Left renal pelvis (tissue), 4 donors: Measurements from ENCODE around the gene MIA2. TPM values are rescaled to one million over a fixed set of nuclear protein-coding genes. Genes with fewer than 3 reads are reported as not detected.
A peak's percentile ranks its signal among the peaks of the same experiment; 100 is the strongest.
"Not testable (repeated sequence)": the region's sequence is repeated elsewhere in the genome, so short reads cannot be mapped to it uniquely, and the experiment has no call there.

Source experiments
- DNase-seq, 4 donors: peaks; one replicate each; pipeline ENCODE4 v3.0.0-alpha.2; 2013; ENCODE audit warnings: low read depth in 4 of 4, low spot score in 3 of 4
- polyA plus RNA-seq, 4 donors: library from polyadenylated mRNA; unstranded; fragments of 120-200 nt; gene quantifications; one replicate each; pipeline ENCODE4 v1.2.1, GENCODE V29; 2013; ENCODE audit not compliant: insufficient read length in 4 of 4

MIA2 gene
- polyA plus RNA-seq, 4 donors = 25.3 to 81.7 (median 71.5) TPM

DNA sequence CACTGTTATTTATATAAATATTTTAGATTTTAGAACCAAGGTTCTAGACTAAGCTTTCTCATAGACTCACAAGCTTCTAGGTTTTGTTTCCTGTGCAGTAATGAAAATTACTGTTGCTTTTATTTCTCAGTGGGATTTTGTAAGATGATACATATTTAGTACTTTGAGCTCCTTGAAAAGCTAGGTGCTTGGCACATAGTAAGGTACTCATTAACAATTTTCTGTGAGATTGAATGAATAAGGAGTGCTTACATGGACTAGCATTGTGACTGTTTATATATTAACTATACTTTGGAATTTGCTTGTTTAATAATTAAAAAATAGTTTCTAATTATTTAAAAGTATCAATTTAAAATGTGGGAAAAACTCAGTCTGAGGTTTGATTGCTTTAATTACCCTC, 85.7 kb downstream of the MIA2 start:
- DNase-seq = no peak

DNA sequence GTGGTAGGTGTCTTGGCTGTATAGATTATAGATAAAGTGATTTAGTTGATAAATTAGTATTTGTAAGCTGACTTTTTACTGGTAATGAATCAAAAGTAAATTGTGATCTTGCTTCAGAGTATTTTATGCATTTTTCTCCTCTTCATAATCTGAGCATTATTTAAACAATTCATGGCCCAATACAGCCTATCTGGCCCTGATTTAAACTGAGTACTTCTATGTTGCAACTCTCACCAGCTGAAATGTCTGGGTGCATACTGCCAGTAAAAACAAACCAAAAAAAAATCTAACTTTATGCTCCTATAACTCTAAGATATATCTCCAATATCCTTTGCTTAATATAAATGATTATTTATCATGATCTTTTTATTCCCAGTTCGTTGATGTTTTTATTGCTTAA, 86.6 kb downstream of the MIA2 start:
- DNase-seq = no peak

DNA sequence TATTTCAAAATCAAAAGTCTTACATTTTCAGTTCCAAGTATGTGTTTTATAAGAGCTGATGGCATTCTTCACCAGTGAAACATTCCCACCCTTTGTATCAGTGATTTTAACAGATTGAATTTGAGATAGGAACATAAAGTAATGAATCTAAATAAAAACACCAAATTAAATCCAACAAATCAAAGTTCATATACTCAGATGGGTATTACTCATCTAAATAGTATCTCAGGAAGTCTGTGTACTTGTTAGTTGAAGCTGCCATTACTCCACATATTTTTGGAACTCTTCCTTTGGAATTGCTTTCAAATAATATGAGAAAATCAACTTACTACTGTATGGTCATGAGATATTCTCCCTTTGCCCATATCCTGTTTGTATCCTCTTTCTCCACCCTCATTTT, 89.1 kb downstream of the MIA2 start:
- DNase-seq = no peak

DNA sequence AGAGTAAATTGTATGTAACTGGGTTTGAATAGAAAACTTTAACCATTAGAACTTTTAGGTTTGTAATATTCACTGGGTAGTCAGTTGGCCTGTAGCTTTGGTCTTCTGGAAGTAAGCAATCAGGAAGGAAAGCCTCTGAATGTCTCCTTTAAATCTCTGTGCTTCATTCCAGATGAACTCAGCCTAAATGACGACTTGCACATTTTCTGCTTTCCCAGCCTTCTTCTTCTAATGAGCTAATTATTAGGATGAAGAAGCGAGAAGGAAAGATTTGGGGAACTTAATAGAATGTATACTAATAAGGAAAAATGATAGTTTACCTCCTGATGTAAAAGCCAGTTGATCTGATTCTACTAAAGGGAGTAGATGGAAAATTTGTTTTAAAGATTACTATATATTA, 90.4 kb downstream of the MIA2 start:
- DNase-seq = no peak

DNA sequence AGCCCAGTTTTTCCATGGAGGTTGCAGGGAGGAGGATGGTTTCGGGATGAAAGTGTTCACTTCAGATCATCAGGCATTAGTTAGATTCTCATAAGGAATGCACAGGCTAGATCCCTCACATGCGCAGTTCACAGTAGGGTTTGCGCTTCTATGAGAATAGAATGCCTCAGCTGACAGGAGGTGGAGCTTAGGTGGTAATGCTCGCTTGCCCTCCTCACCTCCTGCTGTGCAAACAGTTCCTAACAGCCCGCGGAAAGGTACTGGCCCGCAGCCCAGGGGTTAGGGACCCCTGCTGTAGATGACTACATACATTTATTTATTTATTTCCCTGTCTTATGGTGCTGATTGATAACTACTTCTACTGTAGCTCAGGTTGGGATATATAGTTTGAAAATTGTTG, 105.3 kb downstream of the MIA2 start:
- no peak for DNase-seq

DNA sequence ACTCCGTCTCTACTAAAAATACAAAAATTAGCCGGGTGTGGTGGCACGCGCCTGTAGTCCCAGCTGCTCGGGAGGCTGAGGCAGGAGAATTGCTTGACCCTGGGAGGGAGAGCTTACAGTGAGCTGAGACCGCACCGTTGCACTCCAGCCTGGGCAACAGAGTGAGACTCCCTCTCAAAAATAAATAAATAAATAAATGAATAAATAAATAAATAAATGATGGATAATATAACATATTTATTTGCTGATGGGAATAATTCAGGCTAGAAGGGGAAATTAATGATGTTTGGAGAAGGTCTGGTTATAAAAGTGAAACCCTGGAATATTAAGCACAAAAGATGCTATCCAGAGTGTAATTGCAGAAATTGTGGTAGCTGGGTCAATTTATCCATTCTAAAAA, 107.4 kb downstream of the MIA2 start:
- DNase-seq = not testable (repeated sequence)

DNA sequence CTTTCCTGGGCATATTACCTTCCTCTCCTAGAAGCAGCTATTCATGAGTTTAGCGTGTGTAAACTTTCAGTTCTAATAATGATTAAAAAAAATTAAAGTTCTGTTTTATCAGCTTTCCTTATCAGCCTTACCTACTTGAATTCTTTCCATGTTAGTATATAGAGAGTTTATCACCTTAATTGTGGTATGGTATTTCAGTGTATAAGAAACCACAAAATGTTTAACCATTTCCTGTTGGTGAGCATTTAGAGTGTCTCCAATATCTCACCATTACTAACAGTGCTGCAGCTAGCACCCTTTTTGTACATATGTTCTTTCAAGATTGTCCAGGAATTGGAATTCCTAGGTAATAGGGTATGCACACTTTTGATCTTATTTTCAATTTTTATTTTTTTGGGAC, 109.1 kb downstream of the MIA2 start:
- DNase-seq = no peak

DNA sequence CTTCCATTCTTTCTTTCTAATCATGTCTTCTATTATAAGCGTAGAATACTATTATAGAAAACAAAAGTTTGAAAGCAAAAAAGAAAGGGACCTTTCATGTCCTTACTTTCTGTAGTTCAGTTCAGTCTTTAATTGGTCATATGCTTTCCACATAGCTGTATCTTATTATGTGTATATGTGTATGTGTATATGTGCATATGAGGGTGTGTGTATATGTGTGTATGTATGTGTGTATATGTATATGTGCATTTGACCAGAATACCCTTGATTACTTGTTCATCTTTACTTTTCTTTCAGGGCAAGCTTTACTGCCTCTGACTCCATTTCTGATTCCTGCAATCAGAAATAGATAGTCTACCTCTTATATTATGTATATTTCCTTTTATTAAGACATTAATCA, 109.9 kb downstream of the MIA2 start:
- DNase-seq = no peak

DNA sequence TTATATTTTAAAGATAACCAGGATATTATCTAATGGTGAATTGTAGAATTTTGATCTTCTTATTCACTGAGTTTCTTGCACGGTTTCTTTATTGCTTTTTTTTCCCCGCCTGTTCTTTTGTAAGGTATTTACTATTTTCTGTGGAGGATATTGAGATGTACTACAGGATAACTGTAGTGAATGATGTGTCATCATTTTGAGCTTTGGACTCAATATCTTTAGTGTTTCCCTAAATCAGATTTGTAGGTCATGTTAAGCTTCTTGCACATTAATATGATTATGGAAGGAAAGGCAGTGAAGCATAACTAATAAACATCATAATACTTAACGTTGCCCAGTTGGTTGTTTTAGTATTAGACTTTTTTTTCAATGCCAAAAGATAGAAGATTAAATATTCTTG, 117.2 kb downstream of the MIA2 start:
- no peak for DNase-seq

DNA sequence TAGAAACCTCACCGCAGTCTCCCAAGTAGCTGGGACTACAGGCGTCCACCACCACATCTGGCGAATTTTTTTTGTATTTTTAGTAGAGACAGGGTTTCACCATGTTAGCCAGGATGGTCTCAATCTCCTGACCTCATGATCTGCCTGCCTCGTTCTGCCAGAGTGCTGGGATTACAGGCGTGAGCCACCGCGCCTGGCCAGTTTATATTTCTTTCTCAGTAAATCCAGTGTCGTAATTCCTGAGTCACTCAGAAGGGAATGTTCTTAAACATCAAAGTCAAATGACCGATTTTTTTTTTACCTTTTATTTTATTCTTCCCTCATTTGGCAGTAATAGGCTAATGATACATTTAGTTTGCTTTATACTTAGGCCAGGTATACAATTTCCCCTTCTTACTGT, 118.0 kb downstream of the MIA2 start:
- DNase-seq = no peak

DNA sequence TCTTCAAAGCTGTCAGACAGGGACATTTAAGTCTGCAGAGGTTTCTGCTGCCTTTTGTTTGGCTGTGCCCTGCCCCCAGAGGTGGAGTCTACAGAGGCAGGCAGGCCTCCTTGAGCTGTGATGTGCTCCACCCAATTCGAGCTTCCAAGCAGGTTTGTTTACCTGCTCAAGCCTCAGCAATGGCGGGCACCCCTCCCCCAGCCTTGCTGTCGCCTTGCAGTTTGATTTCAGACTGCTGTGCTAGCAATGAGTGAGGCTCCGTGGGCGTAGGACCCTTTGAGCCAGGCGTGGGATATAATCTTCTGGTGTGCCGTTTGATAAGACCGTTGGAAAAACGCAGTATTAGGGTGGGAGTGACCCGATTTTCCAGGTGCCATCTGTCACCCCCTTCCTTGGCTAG, 125.4 kb downstream of the MIA2 start:
- DNase-seq = not testable (repeated sequence)

DNA sequence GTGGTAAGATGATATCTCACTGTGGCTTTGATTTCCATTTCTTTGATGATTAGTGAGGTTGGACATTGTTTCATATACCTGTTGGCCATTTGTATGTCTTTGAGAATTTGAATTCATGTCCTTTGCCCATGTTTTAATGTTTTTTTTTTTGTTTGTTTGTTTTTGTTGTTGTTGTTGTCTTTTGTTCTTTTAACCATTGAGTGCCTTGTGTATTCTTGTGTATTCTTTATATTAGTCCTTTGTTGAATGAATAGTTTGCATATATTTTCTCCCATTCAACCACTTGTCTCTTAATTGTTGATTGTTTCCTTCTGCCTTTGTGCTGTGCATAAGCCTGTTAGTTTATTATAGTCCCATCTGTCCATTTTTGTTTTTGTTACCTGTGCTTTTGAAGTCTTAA, 126.6 kb downstream of the MIA2 start:
- DNase-seq = no peak

DNA sequence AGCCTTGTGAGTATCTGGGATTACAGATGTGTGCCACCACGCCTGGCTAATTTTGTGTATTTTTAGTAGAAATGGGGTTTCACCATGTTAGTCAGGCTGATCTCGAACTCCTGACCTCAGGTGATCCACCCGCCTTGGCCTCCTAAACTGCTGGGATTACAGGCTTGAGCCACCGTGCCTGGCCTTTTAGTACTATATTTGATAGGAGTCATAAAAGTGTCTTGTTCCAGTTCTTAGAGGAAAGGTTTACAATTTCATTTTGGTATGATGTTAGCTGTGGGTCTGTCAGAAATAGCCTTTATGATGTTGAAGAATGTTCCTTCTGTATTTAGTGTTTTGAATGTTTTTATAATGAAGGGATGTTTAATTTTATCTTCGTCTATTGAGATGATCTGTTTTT, 127.8 kb downstream of the MIA2 start:
- not testable (repeated sequence) for DNase-seq

DNA sequence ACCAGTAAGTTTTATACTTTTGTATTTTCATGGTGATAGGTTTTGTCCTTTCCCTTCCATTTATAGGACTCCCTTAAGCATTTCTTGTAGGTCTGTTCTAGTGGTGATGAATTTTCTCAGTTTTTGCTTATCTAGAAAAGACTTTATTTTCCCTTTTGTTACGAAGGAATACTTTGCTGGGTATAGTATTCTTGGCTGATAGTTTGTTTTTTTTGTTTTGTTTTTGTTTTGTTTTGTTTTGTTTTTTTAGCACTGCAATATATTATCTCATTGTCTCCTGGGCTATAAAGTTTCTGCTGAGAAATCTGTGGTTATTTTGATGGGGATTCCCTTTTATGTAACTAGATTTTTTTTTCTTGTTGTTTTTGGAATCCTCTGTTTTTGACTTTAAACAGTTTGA, 130.8 kb downstream of the MIA2 start:
- DNase-seq = no peak

DNA sequence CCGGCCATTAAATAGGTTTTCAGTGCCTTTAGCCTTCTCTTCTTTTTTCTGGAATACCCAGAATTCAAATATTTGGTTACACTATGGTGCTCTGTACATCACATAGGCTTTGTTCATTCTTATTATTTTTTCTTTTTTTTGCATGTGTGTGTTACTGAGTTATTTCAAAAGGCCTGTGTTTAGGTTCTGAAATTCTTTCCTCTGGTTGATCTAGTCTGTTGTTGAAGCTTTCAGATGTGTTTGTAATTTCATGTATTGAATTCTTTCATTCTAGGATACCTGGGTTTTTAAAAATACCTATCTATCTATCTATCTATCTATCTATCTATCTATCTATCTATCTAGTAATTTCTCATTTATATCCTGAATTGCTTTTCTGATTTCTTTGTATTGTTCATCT, 131.6 kb downstream of the MIA2 start:
- no peak for DNase-seq

DNA sequence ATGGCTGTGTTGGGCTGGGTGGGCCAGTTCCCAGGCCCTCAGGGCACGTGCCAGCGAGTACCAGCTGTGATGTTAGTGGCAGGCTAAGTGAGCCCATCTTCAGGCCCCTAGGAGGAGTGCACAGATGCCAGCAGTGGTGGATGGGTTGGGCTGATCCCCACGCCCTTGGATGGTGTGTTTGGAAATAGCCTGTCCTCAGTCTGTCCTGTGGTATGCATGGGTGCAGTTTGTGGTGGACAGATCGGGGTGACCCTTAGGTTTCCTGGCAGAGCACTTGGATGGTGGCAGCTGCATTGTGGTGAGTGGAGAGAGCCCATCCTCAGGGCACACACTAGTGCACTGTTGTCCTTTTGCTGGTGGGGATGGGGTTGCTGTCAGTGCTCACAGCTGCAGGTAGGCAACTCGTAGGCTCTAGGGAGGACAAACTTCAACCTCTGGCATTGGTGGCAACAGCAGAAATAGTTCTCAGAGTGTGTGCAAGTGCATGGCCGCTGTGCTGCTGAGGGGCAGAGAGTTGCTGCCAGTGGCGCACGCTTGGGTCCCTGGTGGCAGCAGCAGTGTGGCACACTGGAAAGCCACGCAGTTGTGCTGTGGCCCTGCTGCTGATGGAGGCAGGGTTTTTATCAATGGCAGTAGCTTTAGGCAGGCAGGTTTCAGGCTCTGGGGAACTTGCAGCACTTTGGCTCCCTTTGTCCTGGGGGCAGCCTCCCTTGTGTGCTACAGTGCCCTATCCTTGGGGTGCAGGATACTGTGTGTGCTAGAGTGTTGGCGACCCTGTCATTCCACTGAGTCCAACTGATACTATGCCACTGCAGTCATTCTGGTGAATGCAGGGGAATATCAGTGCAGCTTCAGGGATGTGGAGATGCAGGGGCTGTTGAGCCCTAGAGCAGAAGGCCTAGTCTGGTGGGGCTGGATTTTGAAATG, 133.0 kb downstream of the MIA2 start:
- no peak for DNase-seq

DNA sequence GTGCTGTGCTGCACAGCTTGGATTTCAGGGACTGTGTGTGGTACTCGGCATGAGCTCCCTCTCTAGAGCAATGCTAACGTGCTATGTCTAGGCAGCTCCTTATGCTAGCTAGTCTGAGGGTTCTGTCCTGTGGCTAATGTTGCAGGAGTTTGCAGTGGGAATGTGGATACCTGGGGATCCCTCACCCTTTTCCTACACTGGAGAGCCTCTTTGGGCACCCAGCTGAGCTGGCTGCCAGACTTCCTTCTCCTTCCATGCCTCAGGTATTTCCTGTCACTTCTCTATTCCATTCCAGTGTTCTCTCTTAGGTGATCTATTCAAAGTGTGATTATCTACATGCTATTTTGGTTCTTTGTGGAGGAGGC, 133.7 kb downstream of the MIA2 start:
- no peak for DNase-seq

DNA sequence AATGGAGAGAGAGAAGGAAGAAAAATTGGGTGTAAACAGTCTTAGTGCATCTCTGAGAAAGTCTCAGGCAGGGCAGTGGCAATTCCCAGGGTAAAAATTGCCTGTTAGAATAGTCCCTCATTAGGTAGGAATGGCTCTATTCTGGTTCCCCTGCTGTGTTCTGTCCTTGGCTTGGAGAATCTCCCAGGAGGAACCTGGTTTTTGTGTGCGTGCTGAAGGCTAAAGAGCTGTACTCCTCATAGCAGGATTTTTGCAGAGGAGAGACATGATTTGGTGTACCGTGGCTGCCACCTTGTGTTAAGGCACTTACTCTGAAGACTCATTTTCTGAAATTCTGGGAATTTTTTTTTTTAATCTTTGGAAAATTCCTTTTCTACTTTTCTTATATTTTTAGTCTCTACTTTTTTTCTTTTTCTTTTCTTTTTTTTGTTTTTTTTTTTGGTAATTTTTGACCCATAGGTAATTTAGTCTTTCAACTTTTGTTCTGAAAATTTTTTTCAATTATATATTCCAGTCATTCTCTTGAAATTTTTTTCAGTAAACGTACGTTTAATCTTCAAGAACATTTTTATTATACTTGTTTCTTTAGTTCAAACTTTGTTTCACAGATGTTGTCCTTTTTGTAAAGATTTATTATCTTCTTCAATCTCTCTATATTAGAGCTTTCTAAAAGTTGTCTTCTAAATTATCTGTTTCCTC, 134.7 kb downstream of the MIA2 start:
- peak; percentile 31 to 45 (median 38) for DNase-seq

DNA sequence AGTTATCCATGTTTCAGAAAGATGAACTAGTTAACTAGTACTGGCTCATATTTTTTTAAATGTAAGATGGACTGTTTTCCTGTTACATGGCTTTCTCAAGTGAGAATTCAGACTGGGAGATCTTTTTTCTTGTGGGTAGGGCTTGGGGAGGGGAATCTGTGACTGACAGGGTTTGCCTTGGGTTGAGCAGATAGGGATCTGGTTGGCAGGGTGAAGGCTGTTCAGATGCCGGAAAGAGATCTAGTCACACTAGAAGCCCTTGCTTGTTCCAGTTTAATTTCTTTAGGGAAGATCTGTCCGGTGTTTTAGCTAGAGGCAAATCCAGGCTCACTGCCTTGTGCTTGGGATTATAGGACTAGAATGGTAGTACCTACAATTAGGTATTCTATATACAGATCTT, 135.3 kb downstream of the MIA2 start:
- no peak for DNase-seq

DNA sequence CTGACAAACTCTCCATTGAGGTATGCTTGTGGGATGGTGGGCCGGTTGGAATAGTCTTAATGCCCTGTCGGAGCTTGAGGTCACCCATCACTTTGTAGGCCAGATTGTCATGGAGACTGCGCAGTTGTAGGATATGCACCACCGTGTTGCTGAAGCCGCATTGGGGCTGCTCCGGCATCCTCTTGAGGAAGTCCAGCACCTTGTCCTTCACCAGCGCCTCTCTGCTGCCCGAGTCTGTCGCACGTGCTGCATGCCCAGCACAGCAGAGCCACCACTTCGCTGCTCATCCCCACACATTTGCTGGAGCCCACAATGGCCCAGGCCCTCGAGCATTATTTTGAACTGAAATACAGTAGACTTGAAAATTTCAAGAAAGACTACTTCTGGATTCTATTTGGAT, 136.7 kb downstream of the MIA2 start:
- no peak for DNase-seq

DNA sequence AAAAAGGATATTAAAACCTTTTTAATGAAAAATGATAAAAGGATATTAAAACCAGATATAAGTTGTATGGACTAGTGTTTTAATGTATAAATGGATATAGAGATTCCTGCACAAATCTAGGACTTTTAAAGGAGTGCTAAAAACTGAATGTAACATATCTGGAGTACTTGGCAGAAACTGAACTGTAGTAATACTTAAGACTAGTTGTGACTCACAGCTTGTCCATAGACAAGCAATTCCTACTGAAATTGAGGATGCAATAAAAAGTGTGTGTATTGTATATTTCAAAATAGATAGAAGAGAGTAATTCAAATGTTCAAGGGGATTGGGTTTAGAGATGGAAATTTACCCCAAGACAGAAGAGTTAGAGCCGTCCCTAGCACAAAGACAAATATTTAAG, 138.9 kb downstream of the MIA2 start:
- DNase-seq = no peak

DNA sequence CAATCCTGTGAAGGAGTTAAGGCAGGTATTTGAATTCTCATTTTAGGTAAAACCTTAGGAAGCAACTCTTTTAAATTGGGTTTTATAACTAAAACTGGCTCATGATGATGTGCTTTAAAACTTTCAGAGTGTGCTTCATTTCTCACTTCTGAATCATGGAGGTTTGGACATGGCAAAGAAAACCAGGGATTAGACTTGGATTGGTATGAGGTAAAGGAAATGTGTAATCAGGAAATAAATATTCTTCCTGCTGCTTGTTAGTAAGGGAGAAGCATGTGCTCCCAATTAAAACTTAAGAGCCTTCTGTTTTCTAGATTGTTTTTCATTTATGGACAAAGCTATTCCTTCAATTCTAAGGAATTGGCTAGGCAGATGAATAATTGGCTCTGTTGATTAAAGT, 141.1 kb downstream of the MIA2 start:
- DNase-seq = no peak
